ENCODE results near the gene CTXN1.
"Not testable (repeated sequence)": the region's sequence is repeated elsewhere in the genome, so short reads cannot be mapped to it uniquely, and the experiment has no call there.

Gene CTXN1

DNA sequence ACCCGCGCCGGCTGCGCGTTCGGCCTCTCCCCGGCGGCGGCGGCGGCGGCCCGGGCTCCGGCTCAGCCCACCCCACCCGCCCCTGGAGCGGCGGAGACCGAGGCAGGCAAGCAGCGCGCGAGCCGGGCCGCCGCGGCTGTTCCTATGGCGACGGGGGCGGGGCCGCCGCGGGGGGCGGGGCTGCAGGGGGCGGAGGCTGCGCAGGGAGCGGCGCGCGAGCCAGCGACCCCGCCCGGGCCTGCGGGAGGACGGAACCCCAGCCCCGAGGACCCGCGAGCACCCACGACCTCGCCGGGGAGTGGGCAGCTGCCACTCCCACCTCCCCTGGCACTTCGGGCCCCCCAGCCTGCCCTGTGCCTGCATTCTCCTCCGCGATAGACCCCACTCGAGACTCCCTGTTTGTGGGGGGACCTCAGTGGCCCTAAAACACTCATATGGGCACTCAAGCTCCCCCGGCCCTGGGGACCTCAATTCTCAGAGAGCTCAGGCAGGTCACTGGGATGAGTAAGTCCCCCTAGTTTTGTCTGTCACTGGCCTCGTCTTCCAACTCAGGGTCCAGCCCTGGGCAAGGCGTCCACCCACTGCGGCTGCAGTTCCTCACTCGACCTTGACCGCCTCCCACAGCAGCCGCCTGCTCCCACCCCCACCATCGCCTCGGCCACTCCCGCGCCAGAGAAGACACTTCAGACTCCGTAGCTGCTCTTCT is at the start of gene CTXN1:
Gene CTXN1 (minus strand): TSS at position 115 of the 706 bp plus-strand sequence. CDS start 597 bp downstream, outside the sequence.
- no peak for FAIRE-seq

DNA sequence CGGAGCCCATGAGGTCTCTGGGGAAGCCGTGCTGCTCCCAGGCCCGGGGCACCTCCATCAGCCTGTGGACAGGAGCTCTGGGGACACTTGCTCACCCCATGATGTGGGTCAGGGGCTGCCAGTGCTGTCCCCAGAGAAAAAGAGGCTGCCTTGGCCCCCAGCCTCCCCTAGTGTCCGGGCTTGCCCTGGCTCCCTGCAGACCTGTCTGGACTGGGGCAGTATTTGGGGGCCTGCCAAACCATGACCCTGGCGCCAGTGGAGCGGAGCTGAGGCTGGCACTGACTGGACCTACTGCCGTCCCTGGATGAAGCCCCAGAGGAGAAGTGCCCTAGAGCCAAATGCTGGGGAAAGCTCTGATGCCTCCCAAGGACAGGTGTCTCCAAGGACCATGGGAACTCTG is 49.1 kb upstream of the CTXN1 start:
- FAIRE-seq: no peak

GRCh38 chr19:7973883-7974282 is 47.9 kb upstream of the CTXN1 start:
- FAIRE-seq: no peak

DNA sequence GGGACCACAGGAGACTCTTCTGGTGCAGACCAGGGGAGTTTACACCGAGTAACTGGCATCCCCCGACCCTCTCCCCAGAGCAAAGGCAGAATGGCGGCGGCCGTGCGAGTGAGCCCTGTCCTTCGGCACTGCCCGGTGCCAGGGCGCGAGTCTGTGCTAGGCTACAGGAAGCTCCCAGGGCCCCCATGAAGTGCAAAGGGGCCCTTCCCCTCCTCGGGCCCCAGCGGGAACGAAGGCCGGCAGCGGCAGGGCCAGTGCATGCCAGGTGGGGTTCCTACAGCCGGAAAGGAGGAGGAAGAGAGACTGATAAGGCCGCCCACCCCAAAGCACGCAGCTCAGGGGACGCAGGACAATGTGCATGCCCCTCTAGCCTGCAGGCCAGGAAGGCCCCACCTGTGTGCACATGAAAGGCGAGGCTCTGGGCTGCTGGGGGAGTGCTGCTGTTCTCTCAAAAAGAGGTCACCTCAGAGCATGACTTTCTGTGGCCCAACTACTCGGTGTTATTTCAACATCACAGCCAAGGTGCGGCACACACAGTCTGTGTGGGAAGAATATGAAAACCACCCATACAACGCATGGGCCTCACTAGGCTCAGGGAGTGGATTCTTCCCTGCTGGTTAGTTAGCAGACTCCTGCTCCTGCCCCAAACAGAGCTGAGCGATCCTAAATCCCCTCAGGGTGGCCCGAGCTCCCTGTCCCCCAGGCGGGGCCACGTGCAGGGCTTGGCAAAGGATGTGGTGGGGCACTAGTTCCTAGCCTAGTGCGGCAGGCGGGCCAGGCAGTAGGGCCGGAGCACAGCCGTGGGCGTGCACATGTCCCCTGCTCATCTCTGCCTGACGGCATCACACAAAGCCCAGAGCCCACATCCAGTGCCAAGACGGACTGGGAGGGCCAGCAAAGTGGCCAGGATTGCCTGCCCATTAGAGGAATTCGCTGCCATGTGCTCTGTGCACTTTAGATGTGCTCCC is 45.9 kb upstream of the CTXN1 start:
- FAIRE-seq: no peak

GRCh38 chr19:7970716-7971448 is 44.9 kb upstream of the CTXN1 start:
- FAIRE-seq: no peak

GRCh38 chr19:7969555-7969939 is 43.6 kb upstream of the CTXN1 start:
- no peak for FAIRE-seq

DNA sequence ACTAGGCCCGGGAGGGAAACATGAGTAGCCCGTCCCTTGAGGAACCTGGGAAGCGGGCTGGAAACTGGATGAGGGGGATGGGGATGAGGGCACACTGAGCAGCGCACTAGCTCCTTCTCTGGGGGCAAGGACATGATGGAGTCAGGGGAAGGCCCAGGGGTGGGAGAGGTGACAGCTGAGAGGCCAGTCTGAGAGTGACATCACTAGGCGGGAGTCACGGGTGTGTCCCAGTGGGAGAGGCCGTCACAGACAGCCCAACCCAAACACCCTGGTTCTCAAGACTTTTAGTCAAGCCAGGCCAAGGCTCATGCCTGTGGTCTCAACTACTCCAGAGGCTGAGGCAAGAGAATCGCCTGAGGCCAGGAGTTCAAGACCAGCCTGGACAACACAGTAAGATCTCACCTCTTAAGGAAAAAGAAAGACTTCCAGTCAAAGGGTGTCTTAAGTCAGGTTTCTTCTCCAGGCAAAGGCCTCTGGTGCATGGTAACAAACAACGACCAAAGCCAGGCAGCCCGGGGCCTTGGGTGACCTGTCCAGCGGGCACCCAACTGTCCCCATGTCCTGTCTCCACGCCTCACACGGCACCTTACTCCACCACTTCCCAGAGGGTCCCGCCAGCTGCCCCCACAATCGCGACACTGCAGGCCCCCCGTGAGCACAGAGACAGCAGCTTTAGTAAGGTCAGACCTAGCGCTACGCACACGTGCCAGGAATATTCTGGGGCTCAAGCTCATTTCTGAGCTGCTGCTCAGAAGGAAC is 43.0 kb upstream of the CTXN1 start:
- no peak for FAIRE-seq

GRCh38 chr19:7968008-7968795 is 42.3 kb upstream of the CTXN1 start:
- no peak for FAIRE-seq

GRCh38 chr19:7965921-7966665 is 40.2 kb upstream of the CTXN1 start:
- FAIRE-seq: no peak

DNA sequence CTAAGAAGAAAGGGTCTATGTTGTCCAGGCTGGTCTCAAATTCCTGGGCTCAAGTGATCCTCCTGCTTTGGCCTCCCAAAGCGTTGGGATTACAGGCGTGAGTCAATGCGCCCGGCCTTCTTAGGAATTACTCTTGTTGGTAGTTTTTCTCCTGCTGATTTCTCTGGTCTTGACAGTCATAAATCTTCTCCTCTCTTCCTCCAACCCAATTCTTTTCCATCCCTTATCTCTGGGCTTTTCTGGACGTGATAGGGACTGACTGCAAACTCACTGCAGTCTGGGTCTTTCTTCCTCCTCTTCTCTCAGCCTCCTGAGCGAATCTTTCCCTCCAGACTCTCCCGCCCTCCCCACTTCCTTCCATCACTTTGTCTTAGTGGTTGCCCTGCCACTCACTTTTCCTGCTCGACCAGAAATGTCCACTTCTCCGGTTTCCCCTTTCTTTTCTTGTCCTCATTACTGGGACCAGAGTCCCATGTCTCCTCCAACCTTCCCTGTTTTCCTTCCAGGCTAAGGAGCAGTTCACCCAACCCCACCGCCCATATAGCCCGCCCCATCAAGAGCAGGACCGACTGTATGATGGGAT is 39.4 kb upstream of the CTXN1 start:
- no peak for FAIRE-seq

DNA sequence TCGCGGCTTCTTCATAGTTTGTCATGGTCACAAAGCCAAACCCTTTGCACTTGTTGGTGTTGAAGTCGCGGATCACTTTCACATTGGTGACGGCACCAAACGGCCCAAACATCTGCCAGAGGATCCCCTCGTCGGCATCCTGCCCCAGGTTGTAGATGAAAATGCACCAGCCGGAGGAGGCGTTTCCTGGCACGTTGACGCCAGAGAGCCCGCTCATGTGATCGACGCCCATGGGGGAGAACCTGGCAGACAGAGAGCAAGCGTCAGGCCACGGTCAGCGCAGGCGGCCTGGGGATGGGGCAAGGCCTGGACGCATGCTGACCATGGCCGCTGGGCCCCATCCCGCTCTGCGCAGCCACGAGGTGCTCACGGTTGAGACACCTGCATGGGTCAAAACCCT is 37.6 kb upstream of the CTXN1 start:
- FAIRE-seq: no peak

- no peak for FAIRE-seq
These were observed 36.8 kb upstream of the CTXN1 start for GRCh38 chr19:7962644-7963268.

GRCh38 chr19:7961920-7962626 is 36.1 kb upstream of the CTXN1 start:
- FAIRE-seq: no peak

DNA sequence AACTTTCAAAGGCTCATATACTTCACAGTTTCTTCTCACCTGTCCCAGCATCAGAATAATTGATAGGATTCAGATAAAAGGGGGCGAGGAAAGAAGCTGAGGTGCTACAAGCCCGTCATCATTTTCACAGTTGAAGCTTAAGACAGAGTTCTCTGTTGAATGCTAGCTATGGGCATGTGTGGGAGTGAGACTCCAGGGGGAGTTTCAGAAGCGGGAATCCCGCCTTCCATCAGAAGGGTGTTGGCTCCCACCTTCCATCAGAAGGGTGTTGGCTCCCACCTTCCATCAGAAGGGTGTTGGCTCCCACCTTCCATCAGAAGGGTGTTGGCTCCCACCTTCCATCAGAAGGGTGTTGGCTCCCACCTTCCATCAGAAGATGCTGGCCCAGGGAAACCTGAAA is 35.1 kb upstream of the CTXN1 start:
- not testable (repeated sequence) for FAIRE-seq

DNA sequence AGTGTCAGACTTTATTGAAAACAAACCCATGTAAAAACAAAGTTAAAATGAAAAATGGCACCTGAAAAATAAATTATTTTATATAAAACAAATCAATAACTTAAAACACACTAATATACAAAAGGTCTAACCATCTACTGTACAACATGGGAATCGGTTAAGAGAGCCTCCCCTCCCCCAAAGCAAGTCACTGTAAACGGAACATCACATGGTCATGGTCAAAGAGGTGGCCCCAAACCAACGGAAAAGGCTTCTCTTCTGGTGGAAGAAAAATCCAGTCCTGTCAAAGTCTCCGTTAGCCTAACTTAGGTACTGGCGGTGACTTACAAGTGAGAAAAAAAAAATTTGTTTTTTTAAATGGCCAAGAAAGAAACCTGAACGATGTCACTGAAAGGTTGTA is 33.3 kb upstream of the CTXN1 start:
- no peak for FAIRE-seq

DNA sequence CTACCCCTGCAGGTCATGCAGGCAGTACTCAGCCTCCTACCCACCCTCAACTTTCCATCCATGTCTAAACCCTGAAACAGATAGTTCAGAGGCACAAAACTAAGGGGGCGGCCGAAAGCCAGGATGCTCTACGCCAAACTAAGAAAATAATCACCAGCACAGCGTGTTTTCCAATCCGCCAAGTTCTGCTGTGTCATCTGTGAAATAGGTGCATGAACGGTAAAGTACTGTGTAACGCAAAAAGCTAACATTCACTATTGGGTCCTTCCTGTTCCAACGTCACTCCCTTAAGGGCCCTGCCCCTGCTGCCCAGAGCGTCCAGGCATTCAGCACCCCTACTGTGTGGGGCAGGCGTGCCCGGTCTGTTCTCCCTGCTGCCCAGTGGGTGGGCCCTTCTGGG is 29.8 kb upstream of the CTXN1 start:
- no peak for FAIRE-seq

DNA sequence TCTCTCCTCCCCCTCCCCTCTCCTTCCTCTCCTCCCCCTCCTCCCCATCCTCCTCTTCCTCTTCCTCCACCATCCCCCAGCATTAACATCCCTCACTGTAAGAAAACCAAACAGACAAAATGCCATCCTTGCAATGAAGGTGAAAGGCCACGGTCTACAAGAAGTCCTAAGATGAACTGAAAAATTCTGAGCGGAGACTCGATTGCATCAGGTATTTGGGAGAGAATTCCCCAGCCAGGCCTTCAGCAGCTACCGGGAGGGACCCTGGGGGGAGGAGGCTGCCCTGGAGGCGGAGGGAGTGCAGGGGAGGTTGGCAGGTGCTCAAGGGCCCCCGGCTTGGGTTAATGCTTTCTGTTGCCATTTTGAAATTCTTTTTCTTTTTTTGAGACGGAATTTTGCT is 27.6 kb upstream of the CTXN1 start:
- FAIRE-seq: no peak

DNA sequence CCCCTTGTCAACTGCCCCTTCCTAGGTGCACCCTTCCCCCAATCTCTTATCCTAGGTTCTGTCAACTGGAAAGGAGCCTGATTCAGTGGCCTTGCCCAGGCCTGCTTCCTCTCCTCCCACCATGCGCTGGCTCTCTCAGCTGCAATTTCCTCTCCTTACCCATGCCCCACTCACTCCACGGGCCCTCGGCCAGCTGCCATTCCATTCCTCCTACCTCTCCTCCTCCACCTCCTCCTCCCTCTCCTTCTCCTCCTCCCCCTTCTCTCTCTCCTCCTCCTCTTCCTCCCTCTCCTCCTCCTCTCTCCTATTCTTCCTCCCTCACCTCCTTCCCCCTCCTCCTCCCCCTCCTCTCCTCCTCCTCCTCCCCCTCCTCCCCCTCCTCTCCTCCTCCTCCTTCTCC is 27.1 kb upstream of the CTXN1 start:
- no peak for FAIRE-seq

- no peak for FAIRE-seq
These were observed 22.0 kb upstream of the CTXN1 start for GRCh38 chr19:7947939-7948338.

All from A204.1 (cell line).